Subcutaneous abdominal adipose tissue (tissue), 5 donors: ENCODE measurements around the gene DDX31.

Experiments
- H3K27ac ChIP-seq: one replicate; pipeline ENCODE4 v1.7.0; 2013; ENCODE audit warnings: low read depth, mild to moderate bottlenecking, inconsistent platforms, low read length, moderate library complexity
- H3K27me3 ChIP-seq, 5 donors: one replicate each; pipeline ENCODE4 v1.7.0; 2013; ENCODE audit warnings: low read length in 5 of 5, inconsistent platforms in 1 of 5; ENCODE audit not compliant: control insufficient read depth in 5 of 5, insufficient read depth in 4 of 5
- H3K36me3 ChIP-seq, 5 donors: one replicate each; pipeline ENCODE4 v1.7.0; 2013; ENCODE audit warnings: low read length in 5 of 5; ENCODE audit not compliant: control insufficient read depth in 5 of 5, insufficient read depth in 5 of 5
- H3K4me1 ChIP-seq, 5 donors: one replicate each; pipeline ENCODE4 v1.7.0; 2013; ENCODE audit warnings: low read length in 5 of 5, mild to moderate bottlenecking in 3 of 5, moderate library complexity in 1 of 5; ENCODE audit not compliant: control insufficient read depth in 5 of 5, insufficient read depth in 5 of 5
- H3K4me3 ChIP-seq, 5 donors: one replicate each; pipeline ENCODE4 v1.7.0; 2013; ENCODE audit warnings: low read length in 5 of 5, low read depth in 1 of 5
- H3K9ac ChIP-seq, 5 donors: one replicate each; pipeline ENCODE4 v1.7.0; 2013; ENCODE audit warnings: low read length in 5 of 5, mild to moderate bottlenecking in 4 of 5, moderate library complexity in 3 of 5
- H3K9me3 ChIP-seq, 5 donors: one replicate each; pipeline ENCODE4 v1.7.0; 2013; ENCODE audit warnings: low read length in 5 of 5; ENCODE audit not compliant: control insufficient read depth in 5 of 5
- donor health status: healthy.
- donor health status: healthy.
- donor health status: healthy.
- donor health status: healthy.
- donor health status: healthy.

The DDX31 gene

GRCh38 chr9:132592451-132592850, 77.3 kb downstream of the DDX31 start:
- peaks cover 34 to 42% (median 37%) of the 10 kb centered on the region in 5 donors for H3K27me3 ChIP-seq

GRCh38 chr9:132591751-132592314, 78.0 kb downstream of the DDX31 start:
- Histone ChIP-seq H3K4me3 (no peak overlapping the region), H3K27me3 (peaks cover 40 to 48% (median 43%) of the 10 kb centered on the region in 5 donors), H3K4me1 (peaks cover 0 to 2% (median 0%) of the 10 kb centered on the region in 5 donors), H3K27ac (no peak overlapping the region), H3K9me3 (no peaks in the 10 kb centered on the region), H3K36me3 (peaks cover 8 to 30% (median 25%) of the 10 kb centered on the region in 5 donors), H3K9ac (no peak overlapping the region)

More at GRCh38 chr9:132592451-132592850, 77.3 kb downstream of the DDX31 start:
- Histone ChIP-seq H3K4me1 (peaks cover 0 to 3% (median 0%) of the 10 kb centered on the region in 5 donors), H3K27ac (no peak overlapping the region), H3K9ac (no peak overlapping the region), H3K36me3 (peaks cover 8 to 35% (median 26%) of the 10 kb centered on the region in 5 donors), H3K9me3 (no peaks in the 10 kb centered on the region), H3K4me3 (no peak overlapping the region)

- Histone ChIP-seq H3K36me3 (peaks cover 7 to 24% (median 20%) of the 10 kb centered on the region in 5 donors), H3K9ac (no peak overlapping the region), H3K27me3 (peaks cover 46 to 54% (median 49%) of the 10 kb centered on the region in 5 donors), H3K4me3 (no peak overlapping the region), H3K4me1 (no peaks in the 10 kb centered on the region), H3K9me3 (no peaks in the 10 kb centered on the region), H3K27ac (no peak overlapping the region)
These were observed 78.5 kb downstream of the DDX31 start for GRCh38 chr9:132591244-132591643.

GRCh38 chr9:132590318-132591182, 79.2 kb downstream of the DDX31 start:
- Histone ChIP-seq H3K9ac (no peak overlapping the region), H3K27me3 (peaks cover 53 to 60% (median 56%) of the 10 kb centered on the region in 5 donors), H3K9me3 (no peaks in the 10 kb centered on the region), H3K36me3 (peaks cover 3 to 19% (median 17%) of the 10 kb centered on the region in 5 donors), H3K4me3 (no peak overlapping the region), H3K27ac (no peak overlapping the region), H3K4me1 (no peaks in the 10 kb centered on the region)

GRCh38 chr9:132590037-132590317, 79.8 kb downstream of the DDX31 start:
- H3K9me3 ChIP-seq, result no peaks in the 10 kb centered on the region

GRCh38 chr9:132589148-132590036, 80.4 kb downstream of the DDX31 start:
- Histone ChIP-seq H3K4me1 (no peaks in the 10 kb centered on the region), H3K36me3 (peaks cover 3 to 8% (median 7%) of the 10 kb centered on the region in 5 donors), H3K27ac (no peak overlapping the region), H3K27me3 (peaks cover 65 to 72% (median 67%) of the 10 kb centered on the region in 5 donors), H3K9ac (no peak overlapping the region), H3K9me3 (no peaks in the 10 kb centered on the region), H3K4me3 (no peak overlapping the region)

More at GRCh38 chr9:132590037-132590317, 79.8 kb downstream of the DDX31 start:
- Histone ChIP-seq H3K9ac (no peak overlapping the region), H3K27ac (no peak overlapping the region), H3K4me1 (no peaks in the 10 kb centered on the region), H3K27me3 (peaks cover 59 to 66% (median 61%) of the 10 kb centered on the region in 5 donors), H3K4me3 (no peak overlapping the region), H3K36me3 (peaks cover 3 to 14% (median 13%) of the 10 kb centered on the region in 5 donors)

GRCh38 chr9:132588501-132589147, 81.2 kb downstream of the DDX31 start:
- no peaks in the 10 kb centered on the region for H3K9me3 ChIP-seq
- H3K27ac ChIP-seq, result no peak overlapping the region
- H3K27me3 ChIP-seq, result peaks cover 65 to 78% (median 73%) of the 10 kb centered on the region in 5 donors
- no peak overlapping the region for H3K4me3 ChIP-seq
- peaks cover 0 to 4% (median 3%) of the 10 kb centered on the region in 5 donors for H3K36me3 ChIP-seq
- H3K4me1 ChIP-seq, result no peaks in the 10 kb centered on the region
- no peak overlapping the region for H3K9ac ChIP-seq

- H3K27ac ChIP-seq, result no peak overlapping the region
- no peak overlapping the region for H3K9ac ChIP-seq
- no peaks in the 10 kb centered on the region for H3K36me3 ChIP-seq
- H3K27me3 ChIP-seq, result peaks cover 69 to 83% (median 78%) of the 10 kb centered on the region in 5 donors
- H3K4me3 ChIP-seq, result no peak overlapping the region
- no peaks in the 10 kb centered on the region for H3K4me1 ChIP-seq
- H3K9me3 ChIP-seq, result no peaks in the 10 kb centered on the region
These were observed 81.7 kb downstream of the DDX31 start for GRCh38 chr9:132588098-132588497.

GRCh38 chr9:132587592-132587955, 82.2 kb downstream of the DDX31 start:
- Histone ChIP-seq H3K4me1 (no peaks in the 10 kb centered on the region), H3K9ac (no peak overlapping the region), H3K36me3 (no peaks in the 10 kb centered on the region), H3K27ac (no peak overlapping the region), H3K9me3 (no peaks in the 10 kb centered on the region), H3K27me3 (peaks cover 74 to 88% (median 82%) of the 10 kb centered on the region in 5 donors), H3K4me3 (no peak overlapping the region)
